ENCODE data around the gene SRP14.

SRP14 gene

DNA sequence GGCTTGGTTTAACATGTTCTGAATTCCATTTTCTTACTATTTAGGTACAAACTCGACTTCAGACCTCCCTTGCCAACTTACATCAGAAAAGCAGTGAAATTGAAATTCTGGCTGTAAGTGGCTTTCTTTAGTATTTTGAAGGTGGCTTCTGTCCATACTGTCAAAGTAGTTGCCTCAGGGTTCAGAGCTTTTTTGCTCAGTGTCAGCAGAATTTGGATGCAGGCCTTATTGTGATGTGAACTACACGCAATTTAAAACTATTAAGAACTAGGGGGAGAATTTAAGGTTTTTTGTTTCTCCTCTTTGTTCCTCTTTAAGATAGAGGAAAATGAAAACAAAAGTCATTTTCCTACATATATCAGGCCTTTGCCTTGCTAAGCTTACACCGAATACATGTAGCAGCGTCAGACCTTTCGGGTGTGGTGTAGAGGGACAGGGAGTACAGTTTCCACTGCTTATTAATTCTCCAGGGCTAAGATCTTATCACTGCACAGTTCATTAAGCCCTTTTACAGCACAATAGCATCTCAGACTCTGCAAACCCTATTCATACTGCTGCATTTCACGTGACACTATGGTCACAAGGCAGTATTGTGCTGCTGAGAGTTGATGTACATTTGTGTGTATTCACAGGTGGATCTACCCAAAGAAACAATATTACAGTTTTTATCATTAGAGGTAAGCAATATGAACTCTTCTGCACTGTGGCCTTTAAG, 6.7 kb downstream of the SRP14 start:
- no peak overlapping the region for H3K4me3 ChIP-seq (ENCODE audit: low read depth, low read length)
- TF ChIP-seq, protein P1, sequence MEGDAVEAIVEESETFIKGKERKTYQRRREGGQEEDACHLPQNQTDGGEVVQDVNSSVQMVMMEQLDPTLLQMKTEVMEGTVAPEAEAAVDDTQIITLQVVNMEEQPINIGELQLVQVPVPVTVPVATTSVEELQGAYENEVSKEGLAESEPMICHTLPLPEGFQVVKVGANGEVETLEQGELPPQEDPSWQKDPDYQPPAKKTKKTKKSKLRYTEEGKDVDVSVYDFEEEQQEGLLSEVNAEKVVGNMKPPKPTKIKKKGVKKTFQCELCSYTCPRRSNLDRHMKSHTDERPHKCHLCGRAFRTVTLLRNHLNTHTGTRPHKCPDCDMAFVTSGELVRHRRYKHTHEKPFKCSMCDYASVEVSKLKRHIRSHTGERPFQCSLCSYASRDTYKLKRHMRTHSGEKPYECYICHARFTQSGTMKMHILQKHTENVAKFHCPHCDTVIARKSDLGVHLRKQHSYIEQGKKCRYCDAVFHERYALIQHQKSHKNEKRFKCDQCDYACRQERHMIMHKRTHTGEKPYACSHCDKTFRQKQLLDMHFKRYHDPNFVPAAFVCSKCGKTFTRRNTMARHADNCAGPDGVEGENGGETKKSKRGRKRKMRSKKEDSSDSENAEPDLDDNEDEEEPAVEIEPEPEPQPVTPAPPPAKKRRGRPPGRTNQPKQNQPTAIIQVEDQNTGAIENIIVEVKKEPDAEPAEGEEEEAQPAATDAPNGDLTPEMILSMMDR (IDR thresholded peaks at IDR 0.05; ENCODE audit: low read depth, low read length), result no peak
- peaks cover 75% of the 10 kb centered on the region for H3K36me3 ChIP-seq
- no peak for DNase-seq
- H3K27me3 ChIP-seq, result no peaks in the 10 kb centered on the region
- no peaks in the 10 kb centered on the region for H3K9me3 ChIP-seq
- H3K4me1 ChIP-seq, result no peaks in the 10 kb centered on the region; the same call in 1 of the 2 replicates

DNA sequence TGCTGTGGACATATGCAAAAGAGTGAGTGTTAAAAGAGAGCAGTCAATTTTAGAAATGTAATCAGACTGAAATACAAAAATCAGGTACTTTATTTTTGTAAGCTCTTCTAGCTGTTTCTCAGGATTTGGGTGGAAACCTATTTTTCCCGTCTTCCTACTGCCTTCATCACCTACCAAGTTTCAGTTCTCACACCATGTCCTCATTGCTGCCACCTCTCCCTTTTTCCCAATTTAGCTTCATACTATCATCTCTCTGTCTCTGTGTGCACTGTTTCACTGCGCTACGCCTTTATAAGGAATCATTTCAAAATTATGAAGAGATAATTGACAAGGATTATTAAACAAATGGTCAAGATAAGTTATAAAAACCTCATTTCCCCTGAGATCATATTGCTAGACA, 7.7 kb downstream of the SRP14 start:
- Histone ChIP-seq H3K9me3 (no peaks in the 10 kb centered on the region), H3K36me3 (peaks cover 67% of the 10 kb centered on the region)
- TF ChIP-seq, protein P1 (IDR thresholded peaks at IDR 0.05; ENCODE audit: low read depth, low read length), result no peak

DNA sequence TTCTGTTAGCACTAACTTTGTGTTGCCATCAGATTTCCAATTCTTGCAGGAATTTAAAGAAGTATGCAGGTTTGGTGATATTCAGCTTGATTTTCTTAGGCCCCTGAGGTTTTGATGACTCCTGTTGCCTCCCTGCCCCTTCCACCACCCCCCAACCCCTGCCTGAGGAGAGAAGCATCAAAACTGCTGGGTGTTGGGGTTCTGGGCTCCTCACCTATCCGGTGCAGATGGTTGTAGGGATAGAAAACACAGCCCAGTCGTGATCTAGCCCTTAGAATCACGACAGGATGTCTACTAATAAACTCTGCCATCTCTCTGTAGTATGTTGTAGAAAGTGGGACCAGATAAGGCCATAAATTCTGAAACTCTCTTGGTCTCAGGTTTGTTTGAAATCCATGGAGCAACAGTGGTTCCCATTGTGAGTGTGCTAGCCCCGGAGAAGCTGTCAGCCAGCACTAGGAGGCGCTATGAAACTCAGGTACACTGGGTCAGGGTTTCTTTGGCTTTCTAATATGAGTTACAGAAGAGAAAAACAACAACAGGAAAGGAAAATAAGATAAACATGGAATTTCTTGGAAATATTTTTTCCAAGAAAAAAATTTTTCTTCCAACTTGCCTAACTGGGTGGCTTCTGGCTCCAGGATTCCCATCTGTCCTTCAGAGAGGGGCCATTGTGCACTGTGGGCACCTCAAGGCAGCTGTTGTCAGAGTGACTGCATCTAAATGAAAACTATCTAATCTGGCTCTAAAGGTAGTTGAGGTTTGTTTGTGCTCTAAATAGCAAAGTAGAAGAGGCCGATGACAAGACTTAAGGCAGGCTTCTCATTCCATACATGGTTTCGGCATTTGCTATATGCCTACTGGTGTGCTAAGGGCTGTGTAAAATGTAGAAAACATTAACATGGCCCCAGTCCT, 8.7 kb downstream of the SRP14 start:
- DNase-seq, result peak; percentile 45
- H3K36me3 ChIP-seq, result peaks cover 65% of the 10 kb centered on the region
- H3K9me3 ChIP-seq, result no peaks in the 10 kb centered on the region
- no peak overlapping the region for H3K4me3 ChIP-seq (ENCODE audit: low read depth, low read length)
- H3K27me3 ChIP-seq, result no peaks in the 10 kb centered on the region
- H3K4me1 ChIP-seq, result no peaks in the 10 kb centered on the region; the same call in 1 of the 2 replicates
- TF ChIP-seq, protein P1 (IDR thresholded peaks at IDR 0.05; ENCODE audit: low read depth, low read length), result peak; percentile 80

More for the DNA sequence above, 7.7 kb downstream of the SRP14 start:
- no peaks in the 10 kb centered on the region; the same call in 1 of the 2 replicates for H3K4me1 ChIP-seq
- no peaks in the 10 kb centered on the region for H3K27me3 ChIP-seq
- no peak overlapping the region for H3K4me3 ChIP-seq (ENCODE audit: low read depth, low read length)
- no peak for DNase-seq

DNA sequence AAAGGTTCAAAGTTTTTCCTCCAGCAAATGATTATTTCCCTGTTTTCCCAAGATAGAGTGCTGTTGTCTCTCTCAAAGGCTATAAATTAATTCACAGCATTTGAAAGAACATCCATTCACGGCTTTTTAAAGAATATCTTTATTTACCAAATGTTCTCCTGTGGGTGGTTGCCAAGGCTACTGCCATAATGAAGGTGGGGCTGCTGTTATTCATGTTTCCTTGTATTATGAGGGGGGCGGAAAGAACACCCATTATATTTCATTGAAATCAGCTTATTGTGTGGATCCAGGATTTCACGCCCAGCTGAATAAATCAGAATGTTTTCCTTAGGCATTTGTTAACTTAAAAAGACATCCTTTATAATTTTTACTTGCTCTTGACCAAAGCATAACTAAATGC, 10.1 kb downstream of the SRP14 start:
- H3K4me1 ChIP-seq, result no peaks in the 10 kb centered on the region
- H3K9me3 ChIP-seq, result no peaks in the 10 kb centered on the region
- TF ChIP-seq, protein P1 (IDR thresholded peaks at IDR 0.05; ENCODE audit: low read depth, low read length), result no peak
- peaks cover 55% of the 10 kb centered on the region for H3K36me3 ChIP-seq
- no peak overlapping the region for H3K4me3 ChIP-seq (ENCODE audit: low read depth, low read length)
- no peak for DNase-seq
- no peaks in the 10 kb centered on the region for H3K27me3 ChIP-seq

DNA sequence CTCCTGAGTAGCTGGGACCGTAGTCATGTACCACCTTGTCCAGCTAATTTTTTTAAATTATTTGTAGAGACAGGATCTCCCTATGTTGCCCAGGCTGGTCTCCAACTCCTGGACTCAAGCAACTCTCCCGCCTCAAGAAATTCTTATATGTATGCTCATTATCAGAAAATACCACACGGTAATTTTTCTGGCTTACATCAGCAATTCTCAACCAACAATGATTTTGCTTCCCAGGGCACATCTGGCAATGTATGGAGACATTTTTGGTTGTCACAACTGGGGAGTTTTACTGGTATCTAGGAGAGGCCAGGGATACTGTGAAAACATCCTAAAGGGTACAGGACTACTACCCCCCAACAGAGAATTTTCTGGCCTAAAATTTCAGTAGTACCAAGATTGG, 10.8 kb downstream of the SRP14 start:
- H3K4me3 ChIP-seq (ENCODE audit: low read depth, low read length), result no peak overlapping the region
- peaks cover 48% of the 10 kb centered on the region for H3K36me3 ChIP-seq
- H3K4me1 ChIP-seq, result no peaks in the 10 kb centered on the region
- DNase-seq, result no peak
- H3K9me3 ChIP-seq, result no peaks in the 10 kb centered on the region
- TF ChIP-seq, protein P1 (IDR thresholded peaks at IDR 0.05; ENCODE audit: low read depth, low read length), result no peak
- H3K27me3 ChIP-seq, result no peaks in the 10 kb centered on the region

Data from BE2C (cell line).